Stimulated activated CD4-positive, alpha-beta T cell treated with anti-CD3 and anti-CD28 coated beads, Interleukin-1b, Interleukin-23, amount 100 ng/mL, for 24 hours (primary cell): Measurements from ENCODE around the gene EDDM3A.
"Not testable (repeated sequence)": the region's sequence is repeated elsewhere in the genome, so short reads cannot be mapped to it uniquely, and the experiment has no call there.

Experiments used
- DNase-seq, 4 experiments: peaks; one replicate each; pipeline ENCODE4 v3.0.0-alpha.2; 2020; ENCODE audit warnings: low read depth in 4 of 4, low spot score in 1 of 4

EDDM3A gene

DNA sequence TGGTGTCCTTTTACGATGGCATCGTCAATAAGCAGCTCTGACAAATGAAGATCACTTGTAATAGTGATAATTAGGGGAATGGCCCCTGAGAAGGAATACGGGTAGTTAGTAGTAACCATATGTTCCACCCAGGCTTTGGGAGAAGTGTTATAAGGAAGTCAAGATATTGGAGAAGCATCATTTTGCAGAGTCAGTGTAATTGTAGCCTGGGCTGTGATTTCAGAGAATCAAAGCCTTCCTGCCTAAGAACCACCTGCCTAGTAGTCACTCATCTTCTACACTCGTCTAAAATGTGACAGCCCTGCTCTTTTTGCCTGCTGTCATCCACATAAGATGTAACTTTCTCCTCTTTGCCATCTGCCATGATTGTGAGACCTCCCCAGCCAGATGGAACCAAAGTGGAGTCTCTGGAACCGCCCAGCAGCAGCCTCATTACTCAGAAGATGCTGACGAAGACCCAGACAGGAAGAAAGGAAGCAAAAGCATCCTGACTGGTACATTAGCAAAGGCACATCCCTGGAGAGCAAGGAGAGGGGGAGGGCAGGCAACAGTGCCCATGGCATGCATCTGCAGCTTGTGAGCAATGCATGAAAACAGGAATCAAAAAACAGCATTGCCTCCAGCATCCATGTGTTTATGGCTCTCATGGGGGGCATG is 12.6 kb upstream of the EDDM3A start:
- DNase-seq, result no peak

DNA sequence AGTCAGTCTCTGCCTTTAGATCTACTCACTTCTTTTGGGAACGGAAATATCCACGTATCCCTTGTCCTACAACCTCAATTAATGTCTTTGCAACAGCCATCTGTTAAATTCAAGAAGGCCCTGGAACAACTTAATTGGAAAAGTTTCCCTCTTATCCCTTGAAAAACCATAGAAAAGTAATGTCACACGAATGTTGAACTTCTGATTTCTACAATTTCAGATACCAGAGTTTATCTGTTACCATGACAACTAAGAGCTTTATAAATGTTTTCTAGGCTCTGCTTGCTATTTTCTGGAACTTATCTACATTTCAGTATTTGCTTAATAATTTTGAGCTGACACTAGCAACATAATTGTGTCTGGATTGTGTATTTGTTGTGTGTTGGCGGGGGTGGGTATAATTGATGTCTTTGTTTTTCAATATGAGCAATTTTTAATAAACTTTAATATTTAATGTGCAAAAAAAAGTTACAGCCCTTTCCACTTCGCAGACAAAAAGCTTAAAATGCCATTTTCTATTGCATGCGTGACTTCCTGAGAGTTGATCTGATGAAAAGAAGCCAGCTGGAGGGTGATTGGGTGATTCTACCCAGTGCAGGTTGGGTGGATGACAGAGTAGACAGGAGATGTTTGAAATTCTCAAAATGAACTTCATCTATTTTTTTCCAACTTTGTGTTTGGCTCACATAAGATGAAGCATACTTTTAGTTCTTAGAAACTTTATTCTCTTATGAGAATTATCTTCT is 11.8 kb upstream of the EDDM3A start:
- no peak for DNase-seq

DNA sequence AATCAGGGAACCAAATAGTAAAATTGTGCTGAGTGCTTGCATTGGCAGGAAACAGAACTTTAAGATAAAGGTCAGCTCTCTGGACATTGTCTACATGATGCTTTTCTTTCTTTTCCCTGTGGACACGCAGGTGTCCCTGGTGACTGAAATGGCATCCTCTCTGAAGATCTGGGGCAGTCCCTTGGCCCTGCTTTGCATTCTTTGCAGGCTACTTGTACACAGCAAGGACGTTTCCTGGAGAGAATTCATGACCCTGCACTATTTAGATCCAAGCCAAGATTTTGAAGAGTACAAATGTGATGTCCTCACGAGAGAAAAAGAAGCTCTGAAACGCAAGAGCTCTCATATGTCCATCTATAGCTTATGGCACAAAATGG is 11.3 kb upstream of the EDDM3A start:
- no peak for DNase-seq

DNA sequence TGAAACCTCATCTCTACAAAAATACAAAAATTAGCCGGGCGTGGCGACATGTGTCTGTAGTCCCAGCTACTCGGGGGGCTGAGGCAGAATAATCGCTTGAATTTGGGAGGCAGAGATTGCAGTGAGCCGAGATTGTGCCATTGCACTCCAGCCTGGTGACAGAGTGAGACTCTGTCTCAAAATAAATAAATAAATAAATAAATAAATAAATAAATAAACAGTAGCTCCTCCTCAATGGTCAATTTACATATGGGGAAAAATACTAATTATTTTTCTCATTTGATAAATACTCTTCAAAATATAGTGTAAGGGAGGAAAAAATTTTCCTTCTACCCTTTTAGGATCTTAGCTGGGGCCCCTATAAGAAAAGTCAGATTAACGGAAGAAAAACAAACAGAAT is 7.4 kb upstream of the EDDM3A start:
- not testable (repeated sequence) for DNase-seq

DNA sequence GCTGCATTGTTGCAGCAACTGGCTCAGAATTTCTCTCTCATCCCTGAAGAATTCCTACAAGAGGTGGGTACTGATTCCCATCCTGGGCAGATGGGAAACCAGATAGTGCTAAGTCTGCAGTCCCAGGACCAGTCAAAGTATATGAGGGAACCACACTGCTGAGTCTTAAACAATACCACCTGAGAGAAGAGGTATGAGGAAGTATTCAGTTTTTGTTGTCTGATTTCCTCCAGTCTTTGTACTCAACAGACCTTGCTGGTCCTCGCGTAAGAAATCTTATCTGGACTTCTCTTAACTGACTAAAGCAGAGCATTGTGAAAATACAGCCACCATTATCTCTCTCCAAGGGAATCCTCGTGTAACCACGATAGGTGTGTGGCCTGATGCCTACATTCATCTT is 3.6 kb upstream of the EDDM3A start:
- no peak for DNase-seq

DNA sequence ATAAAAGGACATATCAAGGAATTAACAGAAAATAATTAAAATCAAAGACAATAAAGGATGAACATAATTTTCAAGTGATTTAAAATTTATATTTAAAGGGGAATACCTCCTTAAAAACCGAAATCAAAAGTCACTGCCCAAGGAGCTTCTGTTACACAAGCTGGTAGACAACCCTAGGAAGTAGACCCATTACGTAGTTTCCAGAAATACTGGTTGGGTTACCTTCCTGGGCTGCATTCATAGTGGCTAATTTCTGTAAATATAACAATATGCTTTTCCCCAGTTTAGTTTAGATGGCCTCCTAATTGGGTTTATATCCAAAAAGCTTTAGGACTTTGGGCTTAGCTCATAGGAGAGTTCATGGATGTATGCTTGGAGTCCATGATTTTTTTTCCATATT is 2.1 kb upstream of the EDDM3A start:
- DNase-seq, result no peak

DNA sequence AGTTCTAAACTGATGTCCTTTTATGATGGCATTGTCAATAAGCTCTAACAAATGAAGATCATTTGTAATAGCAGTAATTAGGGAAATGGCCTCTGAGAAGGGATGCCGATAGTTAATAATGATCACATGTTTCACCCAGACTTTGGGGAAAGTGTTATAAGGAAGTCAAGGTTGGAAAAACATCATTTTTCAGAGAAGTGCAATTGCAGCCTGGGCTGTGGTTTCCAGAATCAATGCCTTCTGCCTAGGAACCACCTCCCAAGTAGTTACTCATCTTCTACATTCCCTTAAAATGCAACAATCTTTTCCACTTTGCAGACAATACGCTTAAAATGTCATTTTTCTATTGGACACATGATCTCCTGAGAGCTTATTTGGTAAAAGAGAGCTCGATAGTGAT is 879 bp downstream of the EDDM3A start:
- no peak for DNase-seq

DNA sequence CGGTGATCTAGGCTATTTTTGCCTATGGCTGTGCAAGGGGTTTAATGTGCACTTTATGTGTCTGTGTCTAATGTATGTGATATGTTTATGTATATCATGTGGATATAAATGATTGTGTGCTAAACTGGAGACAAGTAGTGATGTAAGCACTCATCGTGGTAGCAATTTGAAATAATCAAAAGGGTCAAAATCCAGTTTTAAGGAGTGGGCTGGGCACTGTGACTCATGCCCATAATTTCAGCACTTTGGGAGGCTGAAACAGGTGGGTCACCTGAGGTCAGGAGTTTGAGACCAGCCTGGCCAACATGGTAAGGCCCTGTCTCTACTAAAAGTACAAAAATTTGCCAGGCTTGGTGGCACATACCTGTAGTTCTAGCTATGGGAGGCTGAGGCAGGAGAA is 2.8 kb downstream of the EDDM3A start:
- no peak for DNase-seq

DNA sequence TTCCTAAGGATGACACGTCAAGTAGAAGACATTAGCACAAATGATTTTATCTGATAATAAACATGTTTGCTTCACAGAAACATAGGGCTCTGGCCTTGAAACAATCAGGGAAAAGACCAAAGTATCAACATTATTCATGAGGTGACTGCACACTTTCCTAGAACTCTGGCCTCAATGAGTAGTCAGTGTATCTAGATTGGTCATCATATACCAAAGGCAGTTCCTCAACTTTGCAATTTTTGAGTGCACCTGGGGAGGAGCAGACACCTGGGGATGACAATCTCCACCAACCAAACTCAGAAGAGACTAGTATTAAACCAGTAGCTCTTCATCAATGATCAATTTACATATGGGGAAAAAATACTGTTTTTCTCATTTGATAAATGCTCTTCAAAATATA is 4.5 kb downstream of the EDDM3A start:
- no peak for DNase-seq

DNA sequence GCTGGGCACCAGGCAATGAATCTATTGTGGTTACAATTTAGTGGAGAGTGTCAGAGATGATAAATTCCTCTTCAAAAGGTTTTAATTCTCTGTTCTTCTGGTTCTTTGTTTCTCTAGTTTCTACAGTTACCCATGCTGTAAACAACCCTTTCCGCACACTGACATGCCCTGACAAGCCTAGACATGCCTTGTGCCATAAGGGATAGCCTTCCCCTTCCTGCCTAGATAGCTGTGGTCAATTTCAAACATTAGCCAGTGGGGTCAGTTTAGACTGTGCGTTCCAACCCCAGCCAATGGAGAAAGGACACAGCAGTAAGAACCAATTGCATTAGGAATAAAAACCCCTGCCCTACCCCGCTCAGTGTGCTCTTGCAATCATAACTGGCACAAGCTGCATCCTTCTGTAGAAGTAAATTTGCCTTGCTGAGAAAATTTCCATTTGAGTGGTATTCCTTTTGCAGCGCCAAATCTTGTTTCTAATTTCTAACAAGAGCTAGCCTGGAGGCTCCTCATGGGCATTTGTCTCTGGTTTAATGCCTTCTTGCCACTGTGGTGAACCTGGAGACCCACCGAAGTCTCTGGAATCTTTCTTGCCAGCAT is 6.4 kb downstream of the EDDM3A start:
- DNase-seq, result no peak

DNA sequence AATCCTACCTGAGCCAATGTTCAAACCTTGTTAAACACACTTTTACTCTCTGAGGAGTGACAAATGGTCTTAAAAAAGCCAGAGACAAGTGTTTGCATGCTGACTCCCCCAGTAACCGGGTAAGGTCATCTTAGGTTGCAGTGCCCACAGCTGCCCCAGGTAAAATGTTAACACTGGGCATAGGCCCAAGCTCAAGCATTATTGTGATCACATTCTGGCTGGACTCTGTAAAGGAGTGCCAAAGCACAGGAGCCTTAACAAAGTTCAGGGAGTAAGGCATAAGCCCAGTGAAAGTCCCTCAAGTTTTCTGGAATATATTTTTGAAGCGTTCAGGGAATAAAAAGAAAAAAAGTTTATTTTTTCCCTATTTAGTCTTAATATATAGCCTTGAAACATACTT is 8.6 kb downstream of the EDDM3A start:
- no peak for DNase-seq

DNA sequence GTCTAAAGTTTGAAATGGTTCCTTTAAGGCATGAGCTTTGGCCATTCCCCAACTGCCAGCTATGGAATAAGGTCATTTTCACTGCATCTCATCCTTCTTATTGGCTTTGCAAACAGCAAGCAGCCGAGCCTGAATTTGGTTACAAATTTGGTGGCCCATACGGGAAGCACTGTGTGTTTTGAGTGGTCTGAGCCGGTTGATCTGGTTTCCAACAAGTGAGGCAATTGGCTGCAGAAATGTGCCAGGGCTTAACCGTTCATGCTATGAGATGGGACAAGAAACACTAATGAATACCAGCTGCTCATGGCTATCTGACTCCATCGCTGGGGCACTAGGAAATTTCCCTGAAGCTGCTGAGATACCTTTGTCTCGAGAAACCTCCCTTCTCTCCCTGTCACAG is 9.3 kb downstream of the EDDM3A start:
- DNase-seq, result no peak

DNA sequence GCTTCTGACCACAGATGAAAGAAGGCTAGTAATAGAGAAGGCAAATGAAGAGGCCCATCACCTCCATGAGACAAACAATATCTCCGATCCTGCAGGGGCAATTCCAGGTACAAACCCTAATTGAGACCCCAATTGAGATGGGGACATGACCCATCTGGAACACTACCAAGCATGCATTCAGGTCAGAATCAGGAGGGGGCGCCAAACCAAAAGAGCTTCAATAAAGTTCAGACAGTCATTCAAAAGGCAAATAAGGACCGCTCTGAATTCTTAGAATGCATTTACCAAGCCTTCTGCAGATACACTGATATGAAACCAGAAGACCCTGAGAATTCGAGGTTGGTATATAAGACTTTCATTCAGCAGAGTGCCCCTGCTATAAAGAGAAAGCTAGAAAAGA is 12.3 kb downstream of the EDDM3A start:
- DNase-seq, result peak in 1 of 4 experiments; percentile 6

DNA sequence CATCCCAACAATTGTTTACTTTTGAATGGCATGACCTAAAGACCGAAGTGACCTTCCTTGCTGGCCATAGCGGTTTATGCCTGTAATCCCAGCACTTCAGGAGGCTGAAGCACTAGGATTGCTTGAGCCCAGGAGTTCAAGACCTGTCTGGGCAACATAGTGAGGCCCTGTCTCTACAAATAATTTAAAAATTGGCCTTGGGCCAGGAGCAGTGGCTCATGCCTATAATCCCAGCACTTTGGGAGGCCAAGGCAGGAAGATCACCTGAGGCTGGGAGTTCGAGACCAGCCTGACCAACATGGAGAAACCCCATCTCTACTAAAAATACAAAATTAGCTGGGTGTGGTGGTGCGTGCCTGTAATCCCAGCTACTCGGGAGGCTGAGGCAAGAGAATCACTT is 13.8 kb downstream of the EDDM3A start:
- not testable (repeated sequence) for DNase-seq

DNA sequence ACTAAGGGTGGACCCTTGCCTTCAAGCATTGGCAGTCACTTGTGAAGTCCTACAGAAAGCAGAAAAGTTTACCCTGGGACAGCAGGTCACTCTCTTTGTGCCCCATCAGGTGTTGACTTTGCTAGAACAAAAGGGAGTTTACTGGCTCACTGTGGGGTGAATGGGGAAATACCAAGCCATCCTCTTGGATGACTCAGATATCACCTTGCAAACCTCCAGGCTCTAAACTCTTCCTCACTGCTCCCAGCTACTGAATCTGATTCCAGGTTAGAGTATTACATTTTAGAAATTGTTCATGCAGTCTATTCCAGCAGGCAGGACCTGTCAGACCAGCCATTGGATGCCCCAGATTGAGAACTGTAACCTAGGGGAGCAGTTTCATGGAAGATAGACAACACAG is 15.3 kb downstream of the EDDM3A start:
- no peak for DNase-seq

DNA sequence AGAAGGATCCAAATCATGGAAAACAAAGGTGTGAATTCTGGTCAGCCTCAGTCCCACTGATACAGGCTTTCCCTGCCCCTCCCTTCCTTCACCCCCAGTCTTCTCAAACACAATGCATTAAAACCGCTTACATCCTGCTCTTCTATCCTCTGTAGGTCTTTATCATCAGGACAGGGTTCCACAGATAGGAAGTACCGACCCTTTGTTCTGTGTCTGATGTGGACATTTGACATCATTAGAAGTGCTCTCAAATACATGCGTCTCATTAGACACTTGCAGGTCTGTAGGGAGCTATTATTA is 22.9 kb downstream of the EDDM3A start:
- DNase-seq, result no peak

DNA sequence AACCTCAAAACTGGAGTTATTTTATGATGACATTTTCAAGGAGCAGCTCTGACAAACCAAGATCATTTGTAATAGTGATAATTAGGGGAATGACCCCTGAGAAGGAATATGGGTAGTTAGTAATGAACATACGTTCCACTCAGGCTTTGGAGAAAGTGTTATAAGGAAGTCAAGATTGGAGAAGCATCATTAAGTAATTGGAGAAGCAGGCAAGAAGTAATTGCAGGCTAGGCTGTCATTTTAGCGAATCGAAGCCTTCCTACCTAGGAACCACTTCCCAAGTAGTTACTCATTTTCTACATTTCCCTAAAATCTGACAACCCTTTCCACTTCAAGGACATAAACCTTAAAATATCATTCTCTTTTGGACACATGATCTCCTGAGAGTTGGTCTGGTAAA is 23.7 kb downstream of the EDDM3A start:
- DNase-seq, result no peak

DNA sequence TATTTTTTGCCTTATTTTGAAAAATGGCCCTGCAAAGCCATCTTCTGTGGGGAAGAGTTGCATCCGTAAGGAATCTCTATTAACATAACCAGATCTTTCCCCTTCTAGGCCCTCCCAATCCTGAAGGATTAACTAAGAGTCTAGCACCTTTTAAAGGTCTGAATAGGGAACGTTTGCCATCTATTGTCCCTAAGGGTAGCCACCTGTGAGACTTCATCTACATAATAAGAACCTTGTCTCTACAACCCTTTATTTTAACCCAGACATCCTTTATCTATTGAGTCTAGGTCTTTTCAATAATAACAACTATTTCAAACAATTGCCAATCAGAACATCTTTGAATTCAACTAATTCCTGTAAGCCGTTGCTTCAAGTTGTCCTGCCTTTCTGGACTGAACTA is 27.0 kb downstream of the EDDM3A start:
- DNase-seq, result no peak

DNA sequence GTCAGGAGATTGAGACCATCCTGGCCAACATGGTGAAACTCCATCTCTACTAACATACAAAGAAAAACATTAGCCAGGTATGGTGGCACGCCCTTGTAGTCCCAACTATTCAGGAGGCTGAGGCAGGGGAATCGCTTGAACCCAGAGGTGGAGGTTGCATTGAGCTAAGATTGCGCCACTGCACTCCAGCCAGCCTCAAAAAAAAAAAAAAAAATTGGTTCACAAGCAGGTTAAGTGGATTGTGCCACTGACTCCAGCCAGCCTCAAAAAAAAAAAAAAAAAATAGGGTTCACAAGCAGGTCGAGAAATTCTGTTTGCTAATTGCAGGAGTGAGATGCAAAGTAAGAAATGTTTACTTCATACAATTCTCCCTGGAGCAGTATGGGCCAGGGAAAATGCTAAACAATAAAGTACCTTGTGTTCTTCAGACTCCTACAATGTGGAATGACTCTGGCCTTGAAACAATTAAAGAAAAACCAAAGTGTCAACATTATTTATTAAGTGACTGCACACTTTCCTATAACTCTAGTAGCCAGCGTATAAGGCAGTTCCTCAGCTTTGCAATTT is 28.7 kb downstream of the EDDM3A start:
- DNase-seq, result no peak

DNA sequence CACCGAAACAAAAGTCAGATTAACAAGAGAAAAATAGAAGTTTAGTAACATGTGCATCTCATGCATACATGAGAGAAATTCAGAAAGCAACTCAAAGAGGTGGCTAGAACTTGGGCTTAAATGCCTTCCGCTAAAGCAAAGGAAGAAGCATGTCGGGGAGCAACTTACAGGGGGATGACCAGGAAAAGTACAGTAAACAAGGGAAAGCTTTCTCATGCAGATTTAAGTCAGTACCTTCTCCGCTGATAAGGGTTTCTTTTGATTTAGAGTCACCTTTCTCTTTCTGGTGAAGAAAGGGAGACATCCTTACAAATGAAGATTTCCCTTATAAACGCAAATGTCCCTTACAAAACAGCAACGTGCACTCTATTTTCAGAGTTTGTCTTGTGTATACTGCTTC is 29.4 kb downstream of the EDDM3A start:
- no peak for DNase-seq

DNA sequence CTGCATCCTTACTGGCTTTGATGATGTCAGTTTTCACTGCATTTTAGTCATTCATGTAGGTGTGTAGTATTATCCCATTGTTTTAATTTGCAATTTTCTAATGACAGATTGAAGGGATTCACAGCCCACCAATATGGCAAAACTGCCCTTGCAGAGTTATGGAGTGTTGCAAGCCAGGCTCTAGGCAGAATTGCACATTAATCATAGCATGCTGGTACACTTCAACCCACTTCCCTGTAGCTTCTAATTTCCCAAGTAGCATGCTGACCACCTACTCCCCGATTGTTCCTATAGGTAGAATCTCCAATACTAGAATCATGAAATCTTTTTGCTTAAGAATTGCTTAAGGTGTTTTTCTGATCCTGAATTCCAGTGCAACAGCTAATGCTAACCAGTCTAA is 30.2 kb downstream of the EDDM3A start:
- DNase-seq, result no peak

DNA sequence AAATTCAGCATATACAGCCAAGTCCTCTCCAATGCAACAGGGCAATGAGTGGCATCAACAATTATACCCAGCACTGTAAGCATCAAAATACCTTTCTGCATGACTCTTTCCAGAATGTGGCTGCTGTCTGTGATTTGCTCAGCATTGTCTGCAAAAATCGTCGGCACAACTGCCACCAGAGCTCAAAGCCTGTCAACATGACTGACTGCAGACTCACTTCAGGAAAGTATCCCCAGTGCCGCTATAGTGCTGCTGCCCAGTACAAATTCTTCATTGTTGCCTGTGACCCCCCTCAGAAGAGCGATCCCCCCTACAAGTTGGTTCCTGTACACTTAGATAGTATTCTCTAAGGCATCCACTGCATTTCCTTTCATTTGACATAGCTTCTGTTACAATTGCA is 36.1 kb downstream of the EDDM3A start:
- DNase-seq, result no peak
